Neural cell (in vitro differentiated cells): ENCODE data around the gene MACIR.

Experiments
- POLR2AphosphoS5 ChIP-seq: IDR thresholded peaks from 2 replicates; pipeline ENCODE4 v1.6.1; 2012
- TF ChIP-seq, protein P1 (sequence below): fragments of 450-650 bp; IDR thresholded peaks from 2 replicates; pipeline ENCODE4 v1.5.1; 2014; ENCODE audit warnings: antibody characterized with exemption, mild to moderate bottlenecking, moderate library complexity; ENCODE audit not compliant: poor library complexity, severe bottlenecking

DNA sequence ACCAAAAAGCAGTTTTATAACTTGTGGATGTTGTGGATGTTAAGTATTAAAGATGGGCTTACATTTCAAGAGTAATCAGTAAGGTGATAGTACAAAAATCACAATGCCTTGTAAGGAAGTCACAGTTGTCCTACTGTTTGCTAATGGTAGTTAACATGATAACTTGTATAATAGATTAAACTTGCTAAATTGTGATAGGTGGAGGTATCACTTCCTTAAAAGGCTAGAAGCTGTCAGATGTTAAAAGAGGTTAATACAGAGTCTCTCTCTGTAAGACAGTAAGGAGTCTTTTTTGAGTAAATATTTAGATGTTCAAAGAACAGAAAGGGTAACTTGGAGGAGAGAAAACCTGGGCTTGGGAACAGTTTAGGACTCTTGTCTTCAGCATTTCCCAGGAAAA is 14.2 kb upstream of the MACIR start:
- TF ChIP-seq POLR2AphosphoS5, result no peak
- TF ChIP-seq, protein P1, sequence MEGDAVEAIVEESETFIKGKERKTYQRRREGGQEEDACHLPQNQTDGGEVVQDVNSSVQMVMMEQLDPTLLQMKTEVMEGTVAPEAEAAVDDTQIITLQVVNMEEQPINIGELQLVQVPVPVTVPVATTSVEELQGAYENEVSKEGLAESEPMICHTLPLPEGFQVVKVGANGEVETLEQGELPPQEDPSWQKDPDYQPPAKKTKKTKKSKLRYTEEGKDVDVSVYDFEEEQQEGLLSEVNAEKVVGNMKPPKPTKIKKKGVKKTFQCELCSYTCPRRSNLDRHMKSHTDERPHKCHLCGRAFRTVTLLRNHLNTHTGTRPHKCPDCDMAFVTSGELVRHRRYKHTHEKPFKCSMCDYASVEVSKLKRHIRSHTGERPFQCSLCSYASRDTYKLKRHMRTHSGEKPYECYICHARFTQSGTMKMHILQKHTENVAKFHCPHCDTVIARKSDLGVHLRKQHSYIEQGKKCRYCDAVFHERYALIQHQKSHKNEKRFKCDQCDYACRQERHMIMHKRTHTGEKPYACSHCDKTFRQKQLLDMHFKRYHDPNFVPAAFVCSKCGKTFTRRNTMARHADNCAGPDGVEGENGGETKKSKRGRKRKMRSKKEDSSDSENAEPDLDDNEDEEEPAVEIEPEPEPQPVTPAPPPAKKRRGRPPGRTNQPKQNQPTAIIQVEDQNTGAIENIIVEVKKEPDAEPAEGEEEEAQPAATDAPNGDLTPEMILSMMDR, result no peak
